AG04449 (cell line): ENCODE results near the gene CTSW.
A peak's percentile ranks its signal among the peaks of the same experiment; 100 is the strongest.

Experiments
- CTCF ChIA-PET: fragments of 350-600 bp; formaldehyde crosslinking; extraction: SDS; loops from one replicate; lab custom pipeline; 2021; ENCODE audit warnings: antibody characterized with exemption; lab: Yijun Ruan, JAX
- POLR2A ChIA-PET: fragments of 400-600, 350-600 bp; formaldehyde crosslinking; extraction: SDS; loops from one replicate; lab custom pipeline; 2020; ENCODE audit warnings: antibody characterized with exemption, inconsistent platforms; lab: Yijun Ruan, JAX
- DNase-seq: peaks from one replicate; pipeline ENCODE4 v3.0.0-alpha.2; 2010; ENCODE audit warnings: low read depth, low spot score
- H3K4me3 ChIP-seq: 2 replicates; pipeline ENCODE4 v1.5.1; 2011; ENCODE audit warnings: low read depth, mild to moderate bottlenecking, control low read depth, low read length
- TF ChIP-seq, protein P1 (sequence below): IDR thresholded peaks from one replicate; pipeline ENCODE4 v1.5.1; 2011; ENCODE audit warnings: mild to moderate bottlenecking, moderate library complexity, low read length, control low read depth, inconsistent platforms; ENCODE audit not compliant: insufficient read depth; ENCODE audit errors: missing control alignments

Gene CTSW

DNA sequence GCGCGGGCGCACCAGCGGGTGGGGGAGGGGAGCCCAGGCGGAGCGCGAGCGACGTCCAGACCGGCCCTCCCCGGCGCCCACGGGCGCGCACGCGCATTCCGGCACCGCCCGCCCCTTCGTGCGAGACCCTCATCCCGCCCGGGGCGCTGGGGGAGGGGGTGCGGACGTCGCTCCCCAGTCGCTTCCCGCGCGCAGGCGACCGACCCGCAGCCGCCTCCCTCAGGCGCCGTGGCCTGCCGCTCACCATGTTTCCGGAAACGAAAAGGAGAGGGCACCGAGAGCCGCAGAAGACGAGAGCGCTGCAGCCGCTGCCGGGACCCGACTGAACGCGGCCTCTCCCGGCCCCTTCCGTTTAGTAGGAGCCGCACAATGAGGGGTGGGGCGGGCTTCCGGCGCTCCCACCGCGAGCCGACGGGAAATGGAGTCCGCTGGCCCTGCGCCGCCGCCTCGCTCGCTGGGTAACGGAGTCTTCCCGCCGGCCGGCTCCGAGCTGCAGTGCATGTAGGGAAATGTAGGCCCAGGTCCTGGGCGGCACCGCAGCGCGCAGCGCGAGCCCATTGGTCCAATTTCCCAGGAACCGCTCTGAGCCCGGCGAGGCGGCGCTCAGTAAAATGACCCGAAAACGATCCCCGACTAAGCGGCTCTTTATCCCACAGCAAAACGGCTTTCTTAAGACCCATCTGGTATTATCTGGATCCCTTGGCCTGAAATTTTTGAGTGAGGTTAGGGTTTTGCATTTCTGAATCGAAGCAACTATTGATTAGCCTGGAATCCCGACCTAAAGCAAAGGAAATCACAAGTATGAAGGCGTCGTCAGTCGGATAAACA lies 21.6 kb upstream of the CTSW start, which contains the start of gene CFL1:
TSS of gene CFL1 (minus strand) at position 328 of the 828 bp plus-strand sequence. CDS start at position 247, 81 bp downstream.
- ChIA-PET POLR2A (interaction anchor here (0.6 to 5.2 kb wide), 20 partner anchors 8 to 243 kb away, joined by 3 to 103 read pairs (median 4); partner anchors contain the start of genes CCDC85B, EFEMP2, FIBP and KAT5), CTCF (interaction anchor here (0.6 to 6.0 kb wide), 9 partner anchors 8 to 165 kb away, joined by 3 to 174 read pairs (median 5); partner anchors contain the start of genes EFEMP2 and FIBP)
- DNase-seq = peak; percentile 85
- H3K4me3 ChIP-seq = peak within 1 kb of the TSS; percentile 95
- TF ChIP-seq, protein P1, sequence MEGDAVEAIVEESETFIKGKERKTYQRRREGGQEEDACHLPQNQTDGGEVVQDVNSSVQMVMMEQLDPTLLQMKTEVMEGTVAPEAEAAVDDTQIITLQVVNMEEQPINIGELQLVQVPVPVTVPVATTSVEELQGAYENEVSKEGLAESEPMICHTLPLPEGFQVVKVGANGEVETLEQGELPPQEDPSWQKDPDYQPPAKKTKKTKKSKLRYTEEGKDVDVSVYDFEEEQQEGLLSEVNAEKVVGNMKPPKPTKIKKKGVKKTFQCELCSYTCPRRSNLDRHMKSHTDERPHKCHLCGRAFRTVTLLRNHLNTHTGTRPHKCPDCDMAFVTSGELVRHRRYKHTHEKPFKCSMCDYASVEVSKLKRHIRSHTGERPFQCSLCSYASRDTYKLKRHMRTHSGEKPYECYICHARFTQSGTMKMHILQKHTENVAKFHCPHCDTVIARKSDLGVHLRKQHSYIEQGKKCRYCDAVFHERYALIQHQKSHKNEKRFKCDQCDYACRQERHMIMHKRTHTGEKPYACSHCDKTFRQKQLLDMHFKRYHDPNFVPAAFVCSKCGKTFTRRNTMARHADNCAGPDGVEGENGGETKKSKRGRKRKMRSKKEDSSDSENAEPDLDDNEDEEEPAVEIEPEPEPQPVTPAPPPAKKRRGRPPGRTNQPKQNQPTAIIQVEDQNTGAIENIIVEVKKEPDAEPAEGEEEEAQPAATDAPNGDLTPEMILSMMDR = no peak

DNA sequence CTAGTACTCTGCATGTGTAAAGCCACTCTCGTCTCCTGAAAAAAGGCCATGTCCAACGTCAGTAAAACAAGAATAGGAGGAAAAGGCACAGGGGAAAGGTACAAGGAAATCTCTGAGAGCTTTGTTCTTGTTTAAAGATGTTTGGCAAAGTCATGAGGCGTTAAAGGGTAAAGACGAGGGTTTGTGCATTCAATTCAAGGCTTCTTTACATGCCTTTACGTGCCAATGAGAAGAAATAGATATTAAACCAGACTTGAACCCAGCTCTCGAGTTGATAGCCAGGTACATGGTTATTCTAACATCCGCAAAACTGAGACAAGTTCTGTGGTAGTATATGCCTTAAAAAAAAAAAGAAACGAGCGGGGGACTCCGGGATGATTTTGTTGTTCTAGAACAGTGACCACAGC lies 21.0 kb upstream of the CTSW start:
- DNase-seq = no peak
- ChIA-PET CTCF (interaction anchor here (0.7 to 6.0 kb wide), 12 partner anchors 8 to 164 kb away, joined by 3 to 174 read pairs (median 6); partner anchors contain the start of genes EFEMP2 and FIBP), POLR2A (interaction anchor here (0.6 to 5.2 kb wide), 22 partner anchors 9 to 454 kb away, joined by 3 to 103 read pairs (median 4); partner anchors contain the start of genes CCDC85B, EFEMP2, FIBP and KAT5)
- TF ChIP-seq, protein P1 = no peak
- H3K4me3 ChIP-seq = peak overlapping the region; percentile 54

DNA sequence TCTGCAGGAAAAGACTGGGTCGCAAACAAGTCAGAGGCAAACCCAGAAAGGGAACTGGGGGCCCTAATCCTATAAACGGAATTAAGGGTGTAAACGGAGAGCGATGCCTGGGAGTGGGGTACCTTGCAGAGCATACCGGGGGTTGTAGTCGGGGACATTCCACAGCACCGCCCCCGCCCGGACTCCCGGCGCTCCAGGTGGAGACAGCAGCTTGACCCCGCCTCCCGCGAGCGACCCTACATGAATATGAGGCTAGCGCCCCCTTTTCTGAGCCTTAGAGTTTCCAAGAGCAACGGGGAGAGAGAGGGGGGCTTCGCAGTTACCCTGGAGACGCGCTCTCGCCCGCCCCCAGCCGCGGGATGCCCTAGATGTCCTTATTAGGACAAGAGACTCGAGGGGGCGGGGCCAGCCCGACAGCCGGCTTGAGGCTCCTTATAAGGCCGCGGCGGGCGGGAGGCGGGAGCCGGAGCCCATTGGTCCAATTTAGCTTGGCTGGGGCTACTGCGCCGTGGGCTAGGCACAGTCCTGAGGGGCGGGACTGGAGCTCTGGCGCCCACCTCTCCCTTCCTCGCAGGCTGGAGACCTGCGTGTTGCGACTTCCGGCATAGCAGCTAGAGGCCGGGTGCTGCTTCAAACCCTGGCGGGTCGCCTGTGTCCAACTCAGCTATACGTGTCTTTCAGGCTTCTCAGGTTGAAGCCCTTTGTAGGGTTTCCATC lies 20.4 kb upstream of the CTSW start:
- ChIA-PET POLR2A (interaction anchor here (0.6 to 5.2 kb wide), 15 partner anchors 9 to 454 kb away, joined by 3 to 103 read pairs (median 6); partner anchors contain the start of genes BANF1, CCDC85B, EFEMP2 and EIF1AD), CTCF (interaction anchor here (0.6 to 6.0 kb wide), 37 partner anchors 8 to 196 kb away, joined by 3 to 174 read pairs (median 5); partner anchors contain the start of genes CCDC85B, CTSW, EFEMP2 and FIBP)
- peak overlapping the region; percentile 95 for H3K4me3 ChIP-seq
- DNase-seq = peak; percentile 88
- TF ChIP-seq, protein P1 = peak; percentile 25

DNA sequence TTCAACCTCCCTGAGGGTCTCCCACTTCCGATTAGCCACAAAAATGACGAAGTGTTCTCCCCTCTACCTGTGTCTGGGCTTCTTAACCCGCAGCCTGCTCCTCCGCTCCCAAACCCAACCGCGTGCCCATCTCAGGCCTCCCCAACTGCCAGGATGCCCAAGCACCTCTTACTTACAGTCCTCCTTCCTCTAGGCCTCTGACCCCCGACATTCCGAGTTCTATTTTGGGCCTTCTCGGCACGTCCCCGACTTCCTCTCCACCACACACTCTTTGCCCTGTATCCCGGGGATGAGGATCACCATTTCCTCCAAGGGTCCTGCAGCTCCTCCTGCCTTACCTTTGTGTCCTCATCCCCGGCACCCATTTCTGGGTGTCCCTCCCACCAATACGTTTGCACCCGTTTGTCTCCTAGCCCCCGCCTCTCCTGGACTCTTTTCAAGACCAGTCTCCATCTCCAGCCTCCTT lies 19.8 kb upstream of the CTSW start:
- TF ChIP-seq, protein P1 = no peak
- ChIA-PET POLR2A (interaction anchor here (0.8 to 5.2 kb wide), 13 partner anchors 10 to 222 kb away, joined by 3 to 103 read pairs (median 8); partner anchors contain the start of genes BANF1, CCDC85B, EFEMP2 and EIF1AD), CTCF (interaction anchor here (0.6 to 6.0 kb wide), 38 partner anchors 9 to 196 kb away, joined by 3 to 174 read pairs (median 5); partner anchors contain the start of genes CATSPER1, CCDC85B, CTSW and EFEMP2)

DNA sequence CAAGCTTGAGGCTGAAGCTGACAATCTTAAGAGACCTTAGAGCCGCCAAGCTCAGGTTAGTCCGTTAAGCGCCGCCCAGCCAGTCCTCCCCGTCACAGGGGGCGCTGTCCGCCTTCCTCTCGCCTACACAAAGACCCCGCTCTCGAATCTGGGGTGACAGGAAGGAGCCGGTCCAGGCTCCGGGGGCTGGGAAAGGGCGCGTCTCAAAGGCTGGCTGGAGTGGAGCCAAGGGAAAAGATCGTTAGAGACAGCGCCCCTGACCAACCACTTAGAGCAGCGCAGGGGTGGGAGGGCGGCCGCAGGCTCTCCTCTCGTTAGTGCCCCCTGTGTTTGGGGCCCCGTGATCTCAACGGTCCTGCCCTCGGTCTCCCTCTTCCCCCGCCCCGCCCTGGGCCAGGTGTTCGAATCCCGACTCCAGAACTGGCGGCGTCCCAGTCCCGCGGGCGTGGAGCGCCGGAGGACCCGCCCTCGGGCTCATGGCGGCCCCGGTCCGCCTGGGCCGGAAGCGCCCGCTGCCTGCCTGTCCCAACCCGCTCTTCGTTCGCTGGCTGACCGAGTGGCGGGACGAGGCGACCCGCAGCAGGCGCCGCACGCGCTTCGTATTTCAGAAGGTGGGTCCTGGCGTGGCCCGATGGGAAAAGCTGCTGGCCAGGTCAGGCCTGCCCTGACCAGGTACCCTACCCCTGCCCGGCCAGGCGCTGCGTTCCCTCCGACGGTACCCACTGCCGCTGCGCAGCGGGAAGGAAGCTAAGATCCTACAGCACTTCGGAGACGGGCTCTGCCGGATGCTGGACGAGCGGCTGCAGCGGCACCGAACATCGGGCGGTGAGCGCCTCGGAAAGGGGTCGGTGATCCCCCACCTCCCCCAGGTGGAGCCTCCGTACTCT lies 19.1 kb upstream of the CTSW start, which contains the start of gene MUS81:
TSS of gene MUS81 (plus strand) at position 156 of the 887 bp plus-strand sequence. CDS start at position 477, 321 bp downstream.
- CTCF ChIA-PET = interaction anchor here (0.6 to 6.0 kb wide), 45 partner anchors 10 to 197 kb away, joined by 3 to 174 read pairs (median 4); partner anchors contain the start of genes CATSPER1, CCDC85B, CTSW and EFEMP2

More for the DNA sequence above, 19.8 kb upstream of the CTSW start:
- peak overlapping the region; percentile 95 for H3K4me3 ChIP-seq
- no peak for DNase-seq

More for the DNA sequence above, 19.1 kb upstream of the CTSW start, which contains the start of gene MUS81:
- H3K4me3 ChIP-seq = peak within 1 kb of the TSS; percentile 95
- DNase-seq = peak; percentile 88
- TF ChIP-seq, protein P1 = peak; percentile 89
- POLR2A ChIA-PET = interaction anchor here (0.6 to 5.2 kb wide), 14 partner anchors 9 to 223 kb away, joined by 3 to 103 read pairs (median 7); partner anchors contain the start of genes BANF1, CCDC85B, EFEMP2 and EIF1AD
